Activated CD8-positive, alpha-beta memory T cell treated with anti-CD3 and anti-CD28 coated beads for 24 hours (primary cell): ENCODE results near the gene LRP1B.

Source experiments
- DNase-seq: peaks from one replicate; pipeline ENCODE4 v3.0.0-alpha.2; 2020

Gene LRP1B

GRCh38 chr2:141565597-141565996 is 565.2 kb downstream of the LRP1B start:
- DNase-seq: no peak

- DNase-seq: no peak
These were observed 570.1 kb downstream of the LRP1B start for GRCh38 chr2:141560723-141561122.

GRCh38 chr2:141557329-141558095 is 573.3 kb downstream of the LRP1B start:
- no peak for DNase-seq

GRCh38 chr2:141555876-141556470 is 574.8 kb downstream of the LRP1B start:
- no peak for DNase-seq

GRCh38 chr2:141554810-141555209 is 576.0 kb downstream of the LRP1B start:
- no peak for DNase-seq

- no peak for DNase-seq
These were observed 596.0 kb downstream of the LRP1B start for GRCh38 chr2:141534666-141535362.

- no peak for DNase-seq
These were observed 601.2 kb downstream of the LRP1B start for GRCh38 chr2:141529659-141530058.

GRCh38 chr2:141528990-141529389 is 601.8 kb downstream of the LRP1B start:
- DNase-seq: no peak

GRCh38 chr2:141526760-141527159 is 604.1 kb downstream of the LRP1B start:
- no peak for DNase-seq

- no peak for DNase-seq
These were observed 606.0 kb downstream of the LRP1B start for GRCh38 chr2:141524777-141525176.

- DNase-seq: no peak
These were observed 607.6 kb downstream of the LRP1B start for GRCh38 chr2:141523199-141523598.

GRCh38 chr2:141522702-141523101 is 608.1 kb downstream of the LRP1B start:
- no peak for DNase-seq

- DNase-seq: no peak
These were observed 608.8 kb downstream of the LRP1B start for GRCh38 chr2:141522048-141522447.

GRCh38 chr2:141519906-141520305 is 610.9 kb downstream of the LRP1B start:
- no peak for DNase-seq

GRCh38 chr2:141517852-141518421 is 612.9 kb downstream of the LRP1B start:
- DNase-seq: no peak

- no peak for DNase-seq
These were observed 613.5 kb downstream of the LRP1B start for GRCh38 chr2:141517180-141517851.

- DNase-seq: no peak
These were observed 614.9 kb downstream of the LRP1B start for GRCh38 chr2:141515931-141516330.

- DNase-seq: no peak
These were observed 617.0 kb downstream of the LRP1B start for GRCh38 chr2:141513853-141514252.

GRCh38 chr2:141508806-141509595 is 621.8 kb downstream of the LRP1B start:
- DNase-seq: no peak

- DNase-seq: no peak
These were observed 622.6 kb downstream of the LRP1B start for GRCh38 chr2:141508086-141508752.

- DNase-seq: no peak
These were observed 624.7 kb downstream of the LRP1B start for GRCh38 chr2:141506135-141506534.

GRCh38 chr2:141501752-141502151 is 629.1 kb downstream of the LRP1B start:
- no peak for DNase-seq
